ENCODE measurements around the gene WDR90.

The WDR90 gene

DNA sequence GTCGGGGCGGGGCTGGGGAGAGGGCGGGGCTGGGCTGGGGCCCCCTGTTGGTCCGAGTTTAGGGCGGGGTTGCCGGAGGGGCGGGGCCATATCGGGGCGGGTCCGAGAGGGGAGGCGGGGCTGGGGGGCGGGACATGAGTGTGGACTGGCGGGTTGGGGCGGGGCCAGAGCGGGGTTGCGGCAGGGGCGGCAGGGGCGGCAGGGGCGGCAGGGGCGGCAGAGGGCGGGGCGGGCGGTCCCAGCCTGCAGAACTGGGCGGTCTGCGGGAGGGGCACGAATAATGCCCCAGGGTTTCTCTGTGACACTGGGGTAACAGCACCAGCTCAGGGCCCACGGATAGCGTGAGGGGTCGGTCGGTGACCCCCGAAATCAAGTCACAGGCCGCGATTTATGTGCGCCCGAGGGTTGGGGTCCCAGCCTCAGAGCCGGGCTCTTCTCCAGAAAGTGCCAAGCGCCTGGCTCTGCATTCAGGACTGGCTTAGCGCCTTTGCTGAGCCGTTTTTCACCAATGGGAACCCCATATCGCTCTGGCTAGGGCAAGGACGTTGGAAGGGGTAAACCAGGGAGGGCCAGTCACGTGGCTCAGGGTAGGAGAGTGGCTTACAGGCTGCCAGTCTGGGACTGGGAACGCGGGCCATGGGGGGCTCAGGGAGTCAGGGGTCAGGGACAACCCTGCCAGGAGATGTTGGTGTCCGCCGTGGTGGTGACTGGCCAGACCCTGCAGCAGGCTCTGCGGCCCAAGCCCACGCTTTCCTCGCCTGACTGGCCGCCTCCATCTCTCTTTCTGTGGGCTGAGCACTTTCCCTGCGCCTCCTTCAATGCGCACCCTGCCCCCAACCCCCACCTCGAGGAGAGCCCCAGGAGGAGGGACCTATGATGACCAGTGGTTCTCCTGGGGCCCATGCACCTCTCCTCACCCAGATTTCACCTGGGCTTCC lies 11.8 kb upstream of the WDR90 start:
- in situ Hi-C loops (cut with MboI; ENCODE audit: low sequenced_read_pairs): no loop called here

- in situ Hi-C loops (cut with MboI; ENCODE audit: low sequenced_read_pairs): no loop called here
These were observed 11.1 kb upstream of the WDR90 start for GRCh38 chr16:638034-638543.

DNA sequence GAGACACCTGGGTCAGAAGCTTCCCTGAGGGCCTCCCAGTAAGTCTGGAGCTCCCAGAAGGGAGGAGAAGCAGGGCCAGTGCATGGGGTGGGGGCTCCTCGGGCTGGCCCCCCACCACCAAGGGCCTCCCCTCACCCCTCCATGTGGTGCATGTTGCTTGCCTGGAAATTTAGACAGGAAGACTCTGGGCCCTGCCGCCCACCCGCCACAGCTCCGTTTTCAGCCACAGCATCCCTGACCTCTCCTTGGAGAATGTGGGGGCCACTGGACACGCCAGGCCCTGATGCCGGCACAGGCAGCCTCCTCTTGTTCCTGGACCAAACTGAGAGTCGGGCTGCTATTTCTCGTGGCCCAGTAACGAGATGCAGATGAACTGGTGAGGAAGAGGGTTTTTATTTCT lies 10.3 kb upstream of the WDR90 start:
- in situ Hi-C loops (cut with MboI; ENCODE audit: low sequenced_read_pairs): no loop called here

DNA sequence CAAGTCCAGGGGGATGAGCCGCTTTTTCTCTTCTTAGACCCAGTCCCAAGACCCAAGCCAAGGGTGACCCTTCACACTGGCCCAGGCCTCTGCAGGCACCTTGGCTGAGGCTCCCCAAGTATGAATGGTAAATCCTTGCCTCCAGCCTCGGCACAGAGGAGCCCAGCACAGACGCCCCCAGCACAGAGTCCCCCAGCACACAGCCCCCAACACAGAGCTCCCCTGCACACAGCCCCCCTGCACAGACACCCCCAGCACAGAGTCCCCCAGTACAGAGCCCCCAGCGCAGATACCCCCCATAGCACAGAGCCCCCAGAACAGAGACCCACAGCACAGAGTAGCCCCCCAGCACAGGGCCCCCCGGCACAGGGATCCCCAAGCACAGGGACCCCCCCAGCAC lies 8.6 kb upstream of the WDR90 start:
- in situ Hi-C loops (cut with MboI; ENCODE audit: low sequenced_read_pairs): no loop called here

GRCh38 chr16:641326-642188 lies 7.6 kb upstream of the WDR90 start, which contains the start of gene MCRIP2:
TSS of gene MCRIP2 (plus strand) at chr16:641828. CDS start at chr16:641992, 164 bp downstream.
- in situ Hi-C loops (cut with MboI; ENCODE audit: low sequenced_read_pairs): no loop called here

DNA sequence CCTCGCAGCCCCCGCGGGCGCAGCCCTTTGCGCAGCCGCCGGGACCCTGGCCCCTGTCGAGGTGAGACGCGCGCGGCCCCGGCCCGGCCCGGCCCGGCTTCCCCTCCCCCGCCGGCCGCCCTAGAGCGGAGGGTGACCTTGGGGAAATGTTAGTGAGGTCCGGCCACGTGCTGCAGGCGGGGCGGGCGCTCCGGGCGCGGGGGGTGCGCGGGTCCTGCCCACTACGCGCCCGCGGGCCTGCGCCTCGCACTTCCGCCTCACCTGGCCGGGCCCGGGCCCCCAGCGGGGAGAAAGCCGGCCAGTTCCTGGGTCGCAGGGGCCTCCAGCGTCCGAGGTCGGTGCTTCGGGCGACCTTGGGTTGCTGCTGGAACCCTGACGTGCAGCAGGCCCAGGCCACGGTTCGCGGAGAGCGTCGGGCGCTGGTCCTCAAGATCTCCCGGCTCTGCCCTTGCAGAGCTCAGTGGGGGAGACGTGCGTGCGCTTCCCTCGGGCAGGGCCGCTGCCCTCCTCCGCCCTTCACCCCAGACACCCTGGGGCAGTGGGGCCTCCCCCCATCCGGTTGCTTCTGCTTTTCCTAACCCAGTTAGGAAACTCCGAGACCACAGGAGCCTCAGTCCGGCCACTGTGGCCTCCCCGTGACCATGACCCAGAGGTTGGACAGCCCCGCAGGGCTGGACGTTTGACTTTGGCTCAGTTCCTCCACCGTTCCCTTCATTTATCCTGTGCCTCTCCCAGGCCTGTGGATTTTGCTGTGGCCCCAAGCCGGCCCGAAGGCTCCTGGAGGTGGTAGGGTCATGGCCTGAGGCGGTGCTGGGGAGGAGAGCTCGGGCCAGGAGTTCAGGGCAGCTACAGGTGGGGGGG lies 6.7 kb upstream of the WDR90 start:
- in situ Hi-C loops (cut with MboI; ENCODE audit: low sequenced_read_pairs): no loop called here

- in situ Hi-C loops (cut with MboI; ENCODE audit: low sequenced_read_pairs): no loop called here
These were observed 6.2 kb upstream of the WDR90 start for GRCh38 chr16:643050-643368.

- in situ Hi-C loops (cut with MboI; ENCODE audit: low sequenced_read_pairs): no loop called here
These were observed 4.6 kb upstream of the WDR90 start for GRCh38 chr16:644556-644955.

DNA sequence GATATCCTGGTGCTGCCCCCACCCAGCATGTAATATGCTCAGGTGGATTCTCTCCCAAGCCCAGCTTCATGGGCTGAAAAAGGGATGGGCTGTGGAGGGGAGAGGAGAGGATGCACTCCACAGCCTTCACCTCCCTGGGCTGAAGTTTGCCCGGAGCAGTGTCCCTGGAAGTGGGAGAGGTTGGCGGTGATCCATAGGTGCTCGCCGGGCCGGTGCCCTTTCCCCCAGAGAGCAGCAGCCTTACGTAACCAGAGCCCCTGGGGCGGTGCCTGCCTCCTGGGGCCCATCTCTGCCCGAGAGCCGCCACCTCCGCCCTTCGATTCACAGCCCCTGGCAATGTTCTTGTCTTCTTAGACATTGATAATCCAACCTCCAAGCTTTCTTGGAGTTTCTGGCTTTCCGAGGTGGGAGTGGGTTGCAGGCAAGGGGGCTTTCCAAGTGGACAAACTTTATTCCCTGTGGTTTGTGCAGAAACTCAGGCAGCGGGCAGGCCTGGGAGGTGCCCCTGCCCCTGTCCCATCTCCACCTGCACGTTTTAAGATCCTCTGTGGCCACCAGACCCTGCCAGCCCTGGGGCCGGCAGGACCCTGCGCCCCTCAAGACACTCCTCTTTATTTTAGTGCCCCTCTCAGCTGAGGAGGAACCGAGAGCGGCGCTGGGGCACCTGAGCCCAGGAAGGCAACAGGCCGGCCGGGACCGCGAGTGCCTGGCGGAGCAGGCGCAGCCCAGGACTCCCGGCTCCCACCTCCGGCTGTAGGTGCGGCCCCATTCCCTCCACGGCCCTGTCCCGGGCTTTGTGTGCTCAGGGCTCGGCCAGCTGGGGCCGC lies 3.1 kb upstream of the WDR90 start:
- in situ Hi-C loops (cut with MboI; ENCODE audit: low sequenced_read_pairs): no loop called here

GRCh38 chr16:646679-647172 lies 2.4 kb upstream of the WDR90 start:
- in situ Hi-C loops (cut with MboI; ENCODE audit: low sequenced_read_pairs): no loop called here

DNA sequence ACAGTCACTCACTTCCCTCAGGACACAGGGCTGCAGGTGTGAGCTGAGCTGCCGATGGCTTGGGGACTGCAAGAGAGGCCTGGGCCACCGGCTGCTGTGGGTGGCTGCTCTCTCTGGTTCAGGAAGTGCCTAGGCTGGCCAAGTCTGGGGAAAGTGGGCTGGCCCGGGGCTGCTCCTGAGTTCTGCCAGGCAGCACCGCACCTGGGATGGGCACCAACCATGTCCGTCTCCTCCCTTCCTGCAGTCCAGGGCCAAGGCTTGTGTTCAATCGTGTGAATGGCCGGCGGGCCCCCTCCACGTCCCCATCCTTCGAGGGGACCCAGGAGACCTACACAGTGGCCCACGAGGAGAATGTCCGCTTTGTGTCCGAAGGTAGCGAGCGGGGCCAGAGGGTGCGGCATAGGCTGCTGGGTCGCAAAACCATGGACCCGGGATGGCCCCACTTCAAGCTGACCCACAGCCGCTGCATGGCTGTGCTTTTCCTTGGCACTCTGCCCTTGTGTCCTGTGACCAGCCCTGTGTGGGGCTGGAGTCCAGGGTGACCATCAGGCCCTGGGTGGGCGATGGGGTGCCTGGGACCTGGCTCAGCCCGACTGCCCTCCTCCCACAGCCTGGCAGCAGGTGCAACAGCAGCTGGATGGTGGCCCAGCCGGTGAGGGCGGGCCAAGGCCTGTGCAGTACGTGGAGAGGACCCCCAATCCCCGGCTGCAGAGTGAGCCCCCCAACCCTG lies 1.8 kb upstream of the WDR90 start:
- in situ Hi-C loops (cut with MboI; ENCODE audit: low sequenced_read_pairs): no loop called here

- in situ Hi-C loops (cut with MboI; ENCODE audit: low sequenced_read_pairs): no loop called here
These were observed 939 bp upstream of the WDR90 start for GRCh38 chr16:648071-648780.

- in situ Hi-C loops (cut with MboI; ENCODE audit: low sequenced_read_pairs): no loop called here
These were observed 466 bp downstream of the WDR90 start for GRCh38 chr16:649631-650030.

- in situ Hi-C loops (cut with MboI; ENCODE audit: low sequenced_read_pairs): no loop called here
These were observed 2.7 kb downstream of the WDR90 start for GRCh38 chr16:651844-652243.

- in situ Hi-C loops (cut with MboI; ENCODE audit: low sequenced_read_pairs): no loop called here
These were observed 3.5 kb downstream of the WDR90 start for GRCh38 chr16:652454-653305.

GRCh38 chr16:654034-654433 lies 4.9 kb downstream of the WDR90 start:
- in situ Hi-C loops (cut with MboI; ENCODE audit: low sequenced_read_pairs): no loop called here

GRCh38 chr16:657487-657886 lies 8.3 kb downstream of the WDR90 start:
- in situ Hi-C loops (cut with MboI; ENCODE audit: low sequenced_read_pairs): no loop called here
